IPS DF 4.7 (cell line): ENCODE results near the gene MEF2D.

Source experiments
- DNase-seq: peaks from one replicate; pipeline ENCODE4 v3.0.0-alpha.2; 2013; ENCODE audit warnings: low spot score; ENCODE audit errors: extremely low read depth

The MEF2D gene

DNA sequence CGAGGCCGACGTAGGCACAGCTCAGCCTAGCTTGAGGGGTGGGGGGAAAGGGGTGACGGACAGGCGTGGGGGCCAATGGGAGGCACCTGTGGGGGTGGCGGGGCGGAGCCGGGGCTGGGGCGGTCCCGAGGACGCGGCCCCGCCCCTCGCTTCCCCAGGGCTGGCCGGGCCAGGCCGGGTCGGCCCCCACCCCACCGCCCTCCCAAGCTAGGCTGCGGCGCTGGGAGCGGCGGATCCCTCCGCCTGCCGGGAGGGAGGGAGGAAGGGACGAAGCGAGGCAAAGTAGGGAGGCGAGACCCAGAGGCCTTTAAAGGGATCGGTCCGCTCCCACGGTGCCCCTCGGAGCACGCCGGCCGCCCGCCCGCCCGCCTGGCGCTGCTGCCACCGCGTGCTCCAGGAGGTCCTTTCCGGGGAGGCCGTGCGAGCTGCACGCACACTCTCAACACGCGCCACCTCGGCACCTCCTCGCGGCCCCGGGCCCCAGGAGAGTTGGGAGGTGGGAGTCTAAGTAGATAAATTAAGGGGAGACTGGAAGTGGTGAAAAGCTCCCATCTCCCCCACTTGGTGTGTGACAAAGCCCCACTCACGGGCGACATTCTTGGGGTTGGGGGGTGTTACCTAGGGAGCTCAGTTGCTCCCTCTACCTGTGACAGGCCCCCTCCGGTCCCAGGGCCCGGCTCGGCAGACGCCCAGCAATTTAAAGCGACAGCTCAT lies 375 bp upstream of the MEF2D start:
- DNase-seq = no peak

DNA sequence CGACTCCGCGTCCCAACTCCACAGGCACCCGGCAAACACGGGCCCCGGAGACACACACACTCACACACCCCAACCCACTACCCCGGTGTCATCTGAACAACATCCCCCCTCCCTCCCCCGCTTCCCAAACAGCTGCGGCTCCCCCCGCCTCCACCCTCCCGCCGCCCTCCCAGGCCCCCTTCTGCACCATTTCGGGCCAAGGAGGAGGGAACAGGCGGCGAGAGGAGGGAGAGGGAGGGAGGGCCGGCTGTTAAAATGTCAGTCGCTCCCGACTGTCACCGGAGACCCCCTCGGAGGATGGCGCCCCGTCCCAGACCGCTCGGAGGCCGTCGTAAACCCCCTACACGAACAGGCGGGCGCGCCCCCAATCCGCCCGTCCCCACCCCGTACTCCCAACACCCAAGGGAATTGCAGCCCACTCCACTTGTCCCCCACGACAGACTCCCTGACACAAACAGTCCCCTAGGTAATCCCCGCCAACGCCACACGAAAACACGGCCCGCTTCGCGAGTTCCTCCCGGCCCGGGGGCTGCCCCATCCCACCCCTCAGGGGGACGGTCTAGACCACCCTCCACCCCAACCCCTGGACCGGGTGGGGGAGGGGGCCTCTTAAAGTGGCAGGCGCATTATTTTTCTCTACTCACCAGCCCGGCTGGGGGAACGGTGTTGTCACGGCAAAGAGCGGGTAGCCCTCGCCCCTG lies 583 bp downstream of the MEF2D start:
- no peak for DNase-seq

DNA sequence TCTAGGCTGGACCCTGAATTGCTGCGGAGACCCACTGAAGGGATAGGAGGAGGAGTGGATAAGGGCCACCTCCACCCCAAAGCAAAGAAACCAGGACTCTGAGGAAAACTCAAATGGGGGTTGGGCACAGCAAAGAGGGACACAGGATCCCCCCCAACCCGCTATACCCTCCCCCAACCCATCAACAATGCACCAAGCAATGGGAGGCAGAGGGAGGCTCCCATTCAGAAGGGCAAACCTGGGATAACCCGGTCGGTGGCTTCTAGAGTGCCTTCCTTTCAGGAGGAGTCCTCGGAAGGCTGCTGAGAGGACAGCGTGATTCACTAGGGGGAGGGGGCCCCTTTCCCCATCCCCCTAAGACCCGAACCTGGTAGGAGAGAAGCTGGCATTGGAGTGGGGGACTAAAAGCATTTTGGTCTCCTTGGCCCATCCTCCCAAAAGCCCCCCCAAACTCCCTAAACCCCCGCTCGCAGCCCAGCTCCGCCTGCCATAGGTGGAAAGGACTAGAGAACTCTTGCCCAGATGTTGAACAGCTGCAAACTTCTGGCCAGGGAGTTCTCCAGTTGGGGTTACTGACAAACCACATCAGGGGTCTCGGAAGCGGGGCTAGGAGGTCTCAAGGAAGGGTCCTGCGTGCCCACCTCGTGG lies 1.3 kb downstream of the MEF2D start:
- DNase-seq = no peak

DNA sequence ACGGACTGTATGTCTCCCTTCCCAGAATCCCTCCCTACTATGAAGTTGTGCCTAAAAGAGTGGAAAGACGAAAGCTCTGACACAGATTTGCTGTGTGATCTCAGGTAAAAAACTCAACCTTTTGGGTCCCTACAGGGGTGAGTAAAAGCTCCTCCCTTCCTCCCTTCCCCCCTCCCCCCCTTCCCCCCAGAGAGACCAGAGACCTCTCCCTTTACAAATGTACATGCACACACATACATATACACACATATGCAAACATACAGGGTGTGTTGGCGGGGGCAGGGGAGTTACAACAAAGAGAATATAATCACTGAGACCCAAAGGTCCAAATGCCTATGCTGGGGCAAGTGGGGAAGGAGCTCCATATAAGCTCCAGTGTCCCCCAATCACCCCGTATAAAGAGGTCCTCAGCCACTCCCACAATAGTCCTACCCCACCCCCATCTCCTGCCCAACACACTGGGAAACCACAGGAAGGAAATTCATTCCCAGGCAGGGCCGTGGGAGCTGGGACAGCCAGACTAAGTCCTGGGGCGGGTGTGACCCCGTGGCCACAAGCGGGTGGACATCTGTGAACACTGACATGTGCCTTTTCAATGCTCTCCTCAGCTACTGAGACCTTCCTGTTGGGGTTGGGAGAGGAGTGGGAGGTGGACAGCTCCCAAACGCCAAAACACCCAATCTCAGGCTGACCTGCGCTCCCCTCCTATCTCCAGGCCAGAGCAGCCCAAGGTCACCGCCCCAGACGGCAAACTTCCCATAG lies 2.0 kb downstream of the MEF2D start:
- DNase-seq = no peak

DNA sequence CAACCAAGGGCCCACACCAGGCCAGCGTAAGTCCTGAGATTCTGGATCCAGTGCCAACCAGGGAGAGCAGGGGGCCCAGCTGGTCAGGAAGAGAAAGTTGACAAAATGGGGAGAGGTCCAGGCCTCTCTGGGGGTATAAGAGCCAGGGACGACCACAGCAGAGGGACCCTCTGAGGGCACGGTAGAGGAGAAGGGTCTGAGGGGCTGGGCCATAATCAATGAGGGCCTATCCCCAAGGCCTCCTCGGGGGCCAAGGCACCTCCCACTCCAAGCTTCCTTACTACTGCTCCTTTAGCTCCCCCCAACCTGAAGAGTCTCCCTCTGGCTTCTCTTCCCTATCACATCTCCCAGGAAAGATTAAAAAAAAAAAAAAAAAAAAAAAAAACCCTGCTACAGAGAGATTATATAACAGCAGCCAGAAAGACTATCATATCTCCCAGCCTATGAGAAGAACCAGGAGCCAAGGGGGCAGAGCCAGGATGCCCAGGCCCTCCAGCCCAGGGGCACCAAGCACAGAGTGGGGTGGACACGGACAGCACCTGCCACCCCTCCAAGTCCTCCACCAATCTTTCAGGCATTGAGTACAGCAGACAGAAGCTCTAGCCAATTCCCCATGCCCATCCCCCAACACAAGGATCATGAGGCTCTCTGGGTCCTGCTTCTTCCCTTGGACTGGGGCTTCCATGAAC lies 2.7 kb downstream of the MEF2D start:
- DNase-seq = no peak

DNA sequence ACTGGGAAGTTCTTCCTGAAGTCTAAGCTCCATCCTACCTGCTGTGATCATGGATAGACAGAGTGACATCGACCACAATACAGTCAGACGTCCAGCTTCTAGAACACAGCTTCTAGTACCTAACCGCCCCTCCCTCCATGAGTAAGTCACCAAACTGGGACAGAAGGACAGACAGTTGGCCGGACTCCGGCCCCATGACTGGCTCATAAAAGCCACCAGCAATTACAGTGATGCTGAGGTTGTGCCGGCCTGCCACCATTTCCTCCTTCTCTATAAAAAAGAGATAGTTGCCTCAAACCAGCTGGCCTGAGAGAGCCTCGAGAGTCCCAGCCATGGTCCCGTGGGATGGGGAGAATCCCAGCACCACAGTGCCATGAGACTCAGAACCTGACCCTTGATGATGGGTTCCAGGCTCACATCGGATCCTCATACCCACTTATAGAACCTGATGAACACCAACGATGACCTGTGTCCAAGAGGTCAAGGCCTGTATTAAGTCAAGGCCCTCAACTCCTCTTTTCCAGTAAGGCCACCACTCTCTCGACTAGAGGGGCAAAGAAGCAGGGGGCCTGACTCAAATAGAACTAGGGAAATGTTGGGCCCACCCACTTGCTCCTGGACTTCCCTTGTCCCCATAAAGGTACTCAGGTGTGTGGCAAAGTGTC lies 3.4 kb downstream of the MEF2D start:
- no peak for DNase-seq

DNA sequence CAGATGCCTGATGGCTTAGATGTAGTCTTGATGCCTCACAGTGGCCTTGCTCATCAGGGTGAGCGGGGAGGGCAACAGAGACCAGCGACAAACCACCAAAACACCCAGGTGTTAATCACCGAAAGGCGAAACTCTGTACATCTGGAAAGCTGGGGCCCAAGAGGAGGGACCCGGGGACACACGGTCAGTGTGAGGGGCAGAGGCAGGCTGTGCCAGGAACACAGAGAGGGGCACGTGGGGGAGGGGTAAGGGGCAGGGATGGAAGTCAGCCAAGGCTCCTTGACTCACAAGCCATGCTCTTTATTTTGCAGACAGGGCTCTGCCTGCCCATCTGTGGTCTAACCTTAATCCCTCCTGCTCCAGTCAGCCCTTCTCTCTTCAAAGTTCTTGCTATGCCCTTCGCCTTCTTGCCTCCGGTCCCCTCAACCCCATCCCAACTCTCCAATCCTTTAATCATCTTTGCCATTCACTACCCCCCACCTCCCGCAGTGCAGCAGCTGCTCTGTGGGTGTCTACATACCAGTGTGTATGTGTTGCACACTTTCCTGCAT lies 4.3 kb downstream of the MEF2D start:
- DNase-seq = no peak

DNA sequence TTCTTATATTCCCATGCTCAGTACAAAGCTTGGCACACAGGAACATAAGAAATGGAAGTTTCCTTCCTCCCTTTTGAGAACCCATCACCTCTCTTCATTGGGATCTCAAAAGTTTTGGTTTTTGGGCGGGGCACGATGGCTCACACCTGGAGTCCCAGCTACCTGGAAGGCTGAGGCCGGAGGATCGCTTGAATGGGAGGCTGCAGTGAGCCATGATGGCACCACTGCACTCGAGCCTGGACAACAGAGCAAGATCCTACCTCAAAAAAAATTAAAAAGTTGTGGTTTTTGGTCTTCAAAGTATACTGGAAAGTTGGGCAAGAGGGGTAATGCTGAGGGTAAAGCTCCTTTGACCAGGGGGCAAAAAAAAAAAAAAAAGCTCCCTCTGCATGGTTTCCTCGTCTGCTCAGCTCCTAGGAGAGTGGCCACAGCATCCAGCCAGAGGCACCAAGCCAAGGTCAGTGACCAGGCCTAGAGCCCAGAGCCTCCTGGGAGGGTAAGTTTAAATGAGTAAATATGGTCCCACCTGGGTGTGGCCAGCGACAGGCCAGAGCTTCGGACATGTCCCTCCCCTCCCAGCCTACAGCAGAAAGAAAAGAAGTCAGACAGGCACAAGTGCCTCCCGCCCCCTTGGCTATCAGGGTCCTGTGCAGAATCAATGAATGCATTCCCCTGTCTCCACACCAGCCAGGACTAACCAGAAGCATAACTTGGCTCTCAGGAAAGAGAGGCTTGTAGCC lies 5.0 kb downstream of the MEF2D start:
- DNase-seq = no peak

DNA sequence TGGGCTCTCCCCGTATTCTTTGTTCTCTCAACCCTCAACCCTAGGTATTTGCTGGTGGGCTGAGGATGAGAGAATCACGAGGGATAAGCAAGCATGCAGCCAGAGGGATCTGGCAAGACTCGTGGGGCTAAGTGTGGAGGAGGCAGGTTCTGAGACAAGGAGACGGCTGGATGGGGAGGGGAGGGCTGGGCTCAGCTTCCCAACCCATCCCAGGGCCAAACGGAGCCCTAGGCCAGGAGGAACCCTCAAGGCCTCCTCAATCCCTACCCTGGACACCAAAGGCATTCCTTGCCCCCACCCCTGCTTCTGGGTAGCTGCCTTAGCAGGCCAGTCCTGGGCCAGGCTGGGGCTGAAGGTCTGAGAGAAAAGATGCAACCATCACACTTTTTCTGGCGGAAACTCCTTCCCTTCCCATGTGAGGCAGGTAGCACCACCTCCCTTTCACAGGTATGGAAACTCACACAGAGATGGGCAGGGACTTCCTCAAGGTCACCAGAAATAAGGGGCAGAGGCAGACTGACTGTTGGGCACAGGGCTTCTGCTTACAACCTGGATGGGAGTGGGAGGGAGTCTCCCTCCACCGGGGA lies 6.2 kb downstream of the MEF2D start:
- no peak for DNase-seq

DNA sequence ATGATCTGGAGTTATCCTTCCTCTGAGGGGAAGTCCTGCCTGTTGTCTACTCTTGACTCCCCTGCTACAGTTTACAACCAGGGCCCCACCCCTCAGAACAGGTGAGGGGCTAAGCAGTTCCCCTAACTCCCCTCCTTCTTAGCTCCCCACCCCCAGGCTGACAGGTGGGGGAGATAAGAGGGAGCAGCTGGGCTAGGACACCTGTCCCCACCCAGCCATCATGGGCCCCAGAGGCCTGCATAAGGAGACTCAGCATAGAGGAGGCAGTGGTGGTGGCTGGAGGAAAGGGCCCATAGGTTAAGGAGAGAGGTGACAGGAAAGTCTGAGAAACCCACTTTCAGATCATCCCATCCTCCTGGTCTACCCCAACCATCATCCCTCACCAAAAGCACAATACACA lies 6.8 kb downstream of the MEF2D start:
- no peak for DNase-seq

DNA sequence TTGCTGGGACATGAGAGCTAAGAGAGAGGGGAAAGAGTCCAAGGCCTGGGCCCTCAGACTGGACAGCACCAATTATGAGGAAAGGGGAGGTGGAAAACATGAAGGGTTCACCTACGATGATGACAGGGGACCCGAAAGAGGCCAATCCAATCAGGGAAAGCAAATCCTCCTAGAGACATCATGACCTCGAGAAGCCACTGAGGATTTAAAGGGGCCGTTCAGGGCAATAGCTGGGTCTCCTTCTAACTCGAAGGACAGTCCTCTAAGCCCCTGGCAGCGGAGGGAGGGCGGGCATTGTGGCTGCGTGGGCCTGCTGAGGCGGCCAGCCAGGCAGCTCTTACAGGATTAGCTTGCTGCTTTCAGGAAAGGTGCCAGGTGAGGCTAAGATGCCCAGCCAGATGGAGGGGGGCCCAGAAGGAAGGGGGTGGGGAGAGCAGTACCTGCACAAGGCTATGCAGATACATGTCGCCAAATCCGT lies 7.4 kb downstream of the MEF2D start:
- no peak for DNase-seq

DNA sequence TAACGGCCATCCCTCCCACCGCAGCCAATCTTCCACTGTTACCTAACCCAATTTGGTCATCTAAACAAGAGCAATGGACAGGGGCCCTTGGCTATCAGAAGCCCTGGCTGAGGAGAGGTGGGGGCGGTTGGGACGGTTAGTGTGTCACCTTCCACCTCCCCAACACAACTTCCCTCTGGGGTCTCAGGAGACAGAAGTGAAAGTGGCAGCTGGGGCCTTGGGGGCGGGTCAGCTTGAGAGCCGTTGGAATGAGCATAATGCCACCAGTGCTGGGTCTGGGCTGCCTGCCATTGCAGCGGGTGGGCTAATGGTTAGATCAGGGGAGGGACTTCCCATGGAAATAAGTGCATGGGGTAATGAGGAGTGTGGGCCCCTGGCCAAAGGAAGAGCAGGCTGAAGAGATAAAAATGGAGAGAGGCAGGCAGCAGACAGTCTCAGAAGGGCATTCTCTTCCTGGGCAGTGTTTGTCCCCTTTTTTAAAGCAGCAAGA lies 7.9 kb downstream of the MEF2D start:
- DNase-seq = no peak

DNA sequence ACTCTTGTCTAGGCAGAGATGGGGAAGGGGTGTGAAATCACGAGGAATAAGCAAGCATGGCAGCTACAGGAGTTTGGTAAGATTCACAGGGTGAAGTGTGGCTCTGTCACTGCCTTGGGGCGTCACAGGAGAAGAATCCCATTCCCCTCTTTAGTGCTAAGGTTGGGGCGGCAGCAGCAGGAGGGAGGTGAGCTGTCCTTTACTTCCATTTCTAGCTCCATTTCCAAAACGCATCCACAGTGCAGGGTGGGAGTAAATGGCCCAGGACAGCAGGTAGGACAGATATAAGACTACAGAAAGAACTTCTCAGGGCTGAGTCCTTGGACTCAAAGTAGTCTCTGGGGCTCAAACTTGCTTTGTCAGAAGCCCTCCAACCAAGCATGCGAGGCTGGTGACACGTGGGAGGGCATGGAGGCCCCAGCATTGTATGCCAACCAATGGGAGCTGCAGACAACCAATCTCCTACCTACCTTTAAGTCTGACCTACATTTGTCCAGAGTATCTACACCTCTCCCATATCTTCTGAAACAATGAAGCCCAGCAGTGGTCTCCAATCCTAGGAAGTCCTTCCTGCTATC lies 8.5 kb downstream of the MEF2D start:
- DNase-seq = no peak

DNA sequence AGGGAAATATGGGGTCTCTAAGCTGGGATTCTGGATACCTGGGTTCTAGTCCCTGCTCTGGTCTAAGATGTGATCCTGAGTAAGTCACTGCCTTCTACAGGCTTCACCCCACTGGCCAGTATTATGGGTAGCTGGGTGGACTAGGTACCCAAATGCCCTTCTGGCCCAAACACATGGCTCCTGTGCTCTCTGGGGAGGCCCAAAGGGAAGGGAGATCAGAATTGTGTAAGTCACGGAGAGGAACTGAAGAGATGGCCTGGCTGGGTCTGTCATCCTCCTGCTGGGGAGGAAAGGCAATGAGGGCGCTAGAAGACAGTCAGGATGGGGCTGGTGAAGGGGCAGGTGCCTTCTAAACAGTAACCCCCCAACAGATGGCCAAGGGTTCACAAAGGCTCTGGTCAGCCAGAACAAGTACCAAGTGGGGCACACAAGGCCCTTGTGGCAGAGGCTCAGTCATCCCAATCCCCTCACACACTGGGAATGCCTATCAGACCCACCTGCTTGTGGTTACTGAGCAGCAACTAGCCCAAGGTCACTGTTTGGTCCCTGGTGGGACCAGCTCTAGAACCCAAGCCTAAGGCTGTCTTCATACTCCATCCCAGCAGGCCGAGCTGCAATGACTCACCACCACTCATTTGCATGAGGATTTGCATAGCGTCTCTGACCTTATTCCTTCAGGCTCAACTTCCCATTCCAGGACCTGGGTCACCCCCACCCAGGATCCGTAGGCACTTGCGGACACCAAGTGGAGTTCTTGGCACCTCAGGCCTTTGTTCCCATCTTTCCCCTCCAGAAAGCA lies 9.2 kb downstream of the MEF2D start:
- no peak for DNase-seq

DNA sequence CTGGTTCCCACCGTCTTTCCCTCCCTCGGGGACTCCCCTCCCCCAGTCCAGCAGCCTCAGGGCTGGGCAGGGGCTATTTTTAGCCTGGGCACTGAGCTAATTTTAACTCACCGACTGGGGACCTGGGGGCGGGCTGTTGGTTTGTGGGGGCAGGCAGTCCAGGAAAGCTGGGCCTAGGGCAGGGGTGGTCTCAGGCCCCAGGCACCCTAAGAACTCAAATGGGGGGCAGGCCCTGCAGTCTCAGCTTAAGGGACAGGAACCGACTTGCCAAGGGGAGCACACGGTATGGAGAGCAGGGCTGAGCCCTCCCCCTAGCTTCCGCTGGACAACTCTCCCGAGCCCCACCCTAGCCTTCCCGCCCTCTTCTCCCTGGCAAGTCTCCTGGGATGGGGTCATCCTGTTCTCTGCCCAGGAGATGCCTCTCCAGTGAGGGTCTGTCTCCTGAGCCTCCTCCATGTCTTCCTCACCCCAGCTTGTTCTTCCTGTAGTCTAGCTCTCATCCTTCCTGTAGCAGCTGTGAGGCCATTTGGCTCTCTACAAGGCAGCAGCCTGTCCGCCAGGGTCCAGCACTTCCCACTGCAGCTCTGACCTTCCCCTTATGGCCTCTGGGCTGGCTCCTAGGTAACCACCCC lies 10.1 kb downstream of the MEF2D start:
- DNase-seq = no peak

DNA sequence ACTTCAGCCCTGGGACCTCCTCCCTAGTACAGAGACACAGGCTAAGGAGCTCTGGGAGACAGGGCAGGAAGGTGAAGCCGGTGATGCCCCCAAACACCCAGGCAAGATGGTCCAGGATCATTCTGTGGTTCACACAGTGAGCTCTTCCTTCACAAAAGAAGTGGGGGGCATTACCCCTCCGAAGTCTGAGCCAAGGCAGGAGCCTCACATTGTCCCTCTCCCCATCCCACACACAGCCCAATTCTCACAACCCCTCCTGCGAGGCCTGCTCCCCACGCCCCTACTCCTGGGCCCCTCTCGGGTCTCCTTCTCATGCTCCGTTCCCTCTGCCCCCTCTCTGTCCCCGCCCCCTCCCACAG lies 10.7 kb downstream of the MEF2D start:
- no peak for DNase-seq

DNA sequence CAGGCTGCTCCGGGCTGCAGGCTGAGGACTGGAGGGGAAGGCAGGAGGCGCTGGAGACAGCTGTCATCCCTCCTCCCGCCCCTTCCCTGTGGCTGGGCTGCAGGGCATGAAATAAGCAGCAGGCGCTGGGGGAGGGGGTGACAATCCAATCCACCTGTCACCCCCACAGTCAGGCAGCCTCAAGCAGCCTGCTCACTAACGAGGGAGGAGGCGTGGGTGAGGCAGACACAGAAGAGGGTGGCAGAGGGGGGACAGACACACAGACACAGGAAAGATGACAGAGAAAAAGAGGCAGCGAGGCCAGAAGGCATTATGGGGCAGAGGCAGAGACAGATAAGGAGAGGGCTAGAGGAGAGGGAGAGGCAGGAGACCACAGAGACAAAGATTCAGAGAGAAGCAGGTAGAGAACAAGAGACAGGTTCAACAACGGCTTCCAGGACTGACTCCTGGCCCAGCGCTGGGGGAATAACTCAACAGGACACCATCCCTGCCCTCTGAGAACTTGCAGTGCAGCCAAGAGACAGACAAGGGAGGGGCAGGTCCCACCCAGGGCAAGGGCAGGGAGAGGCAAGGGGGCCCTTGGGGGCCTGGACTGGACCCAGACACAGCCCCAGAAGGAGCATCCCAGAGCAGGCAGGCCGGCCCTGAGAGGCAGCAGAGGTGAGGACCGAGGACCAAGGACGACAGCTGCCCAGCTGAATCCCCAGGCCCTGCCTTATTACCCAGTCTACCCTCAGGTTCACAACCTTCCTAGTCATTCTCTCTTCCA lies 11.2 kb downstream of the MEF2D start:
- no peak for DNase-seq
